Measurements from ENCODE around the gene GPC3.
"Not testable (repeated sequence)": the region's sequence is repeated elsewhere in the genome, so short reads cannot be mapped to it uniquely, and the experiment has no call there.

GPC3 gene

GRCh38 chrX:133646719-133647116 is 338.7 kb downstream of the GPC3 start:
- no peak for DNase-seq (ENCODE audit: low read depth in 2 of 2)

GRCh38 chrX:133645977-133646718 is 339.2 kb downstream of the GPC3 start:
- no peak for DNase-seq (ENCODE audit: low read depth in 2 of 2)

GRCh38 chrX:133645256-133645655 is 340.1 kb downstream of the GPC3 start:
- DNase-seq (ENCODE audit: low read depth in 2 of 2), result no peak

GRCh38 chrX:133640161-133641015 is 345.0 kb downstream of the GPC3 start:
- no peak for DNase-seq (ENCODE audit: low read depth in 2 of 2)

- DNase-seq (ENCODE audit: low read depth in 2 of 2), result no peak
Observed at GRCh38 chrX:133639726-133640125, 345.7 kb downstream of the GPC3 start.

GRCh38 chrX:133638285-133638684 is 347.1 kb downstream of the GPC3 start:
- DNase-seq (ENCODE audit: low read depth in 2 of 2), result no peak

- DNase-seq (ENCODE audit: low read depth in 2 of 2), result no peak
Observed at GRCh38 chrX:133637765-133638164, 347.6 kb downstream of the GPC3 start.

- no peak for DNase-seq (ENCODE audit: low read depth in 2 of 2)
Observed at GRCh38 chrX:133636009-133636408, 349.4 kb downstream of the GPC3 start.

GRCh38 chrX:133634416-133634815 is 351.0 kb downstream of the GPC3 start:
- no peak for DNase-seq (ENCODE audit: low read depth in 2 of 2)

- DNase-seq (ENCODE audit: low read depth in 2 of 2), result no peak
Observed at GRCh38 chrX:133633950-133634349, 351.4 kb downstream of the GPC3 start.

GRCh38 chrX:133633162-133633561 is 352.2 kb downstream of the GPC3 start:
- DNase-seq (ENCODE audit: low read depth in 2 of 2), result no peak

- no peak for DNase-seq (ENCODE audit: low read depth in 2 of 2)
Observed at GRCh38 chrX:133630362-133630761, 355.0 kb downstream of the GPC3 start.

- no peak for DNase-seq (ENCODE audit: low read depth in 2 of 2)
Observed at GRCh38 chrX:133627673-133628072, 357.7 kb downstream of the GPC3 start.

GRCh38 chrX:133621384-133621783 is 364.0 kb downstream of the GPC3 start:
- DNase-seq (ENCODE audit: low read depth in 2 of 2), result not testable (repeated sequence)

GRCh38 chrX:133611676-133612075 is 373.7 kb downstream of the GPC3 start:
- no peak for DNase-seq (ENCODE audit: low read depth in 2 of 2)

GRCh38 chrX:133610056-133610455 is 375.3 kb downstream of the GPC3 start:
- DNase-seq (ENCODE audit: low read depth in 2 of 2), result no peak

- no peak for DNase-seq (ENCODE audit: low read depth in 2 of 2)
Observed at GRCh38 chrX:133609166-133609565, 376.2 kb downstream of the GPC3 start.

- DNase-seq (ENCODE audit: low read depth in 2 of 2), result no peak
Observed at GRCh38 chrX:133608406-133608805, 377.0 kb downstream of the GPC3 start.

- no peak for DNase-seq (ENCODE audit: low read depth in 2 of 2)
Observed at GRCh38 chrX:133607419-133608348, 377.7 kb downstream of the GPC3 start.

GRCh38 chrX:133606990-133607389 is 378.4 kb downstream of the GPC3 start:
- DNase-seq (ENCODE audit: low read depth in 2 of 2), result no peak

- no peak for DNase-seq (ENCODE audit: low read depth in 2 of 2)
Observed at GRCh38 chrX:133604801-133605200, 380.6 kb downstream of the GPC3 start.

GRCh38 chrX:133602881-133603280 is 382.5 kb downstream of the GPC3 start:
- no peak for DNase-seq (ENCODE audit: low read depth in 2 of 2)
